H9 (cell line): ENCODE results near the gene GHR. TPM values are rescaled to one million over a fixed set of nuclear protein-coding genes. Genes with fewer than 3 reads are reported as not detected.

Experiments
- DNase-seq: peaks from one replicate; pipeline ENCODE4 v3.0.0-alpha.2; 2017
- H2AFZ ChIP-seq: one replicate; pipeline ENCODE4 v1.6.1; 2013; ENCODE audit warnings: mild to moderate bottlenecking, low read length, control low read depth, moderate library complexity
- H2AK5ac ChIP-seq: 2 replicates; pipeline ENCODE4 v1.6.1; 2013; ENCODE audit warnings: low read length, control low read depth, mixed read lengths; ENCODE audit not compliant: insufficient read length
- H2BK120ac ChIP-seq: one replicate; pipeline ENCODE4 v1.6.1; 2013; ENCODE audit warnings: low read depth, mild to moderate bottlenecking, low read length, control low read depth, inconsistent platforms; ENCODE audit not compliant: poor library complexity, severe bottlenecking
- H2BK12ac ChIP-seq: 2 replicates; pipeline ENCODE4 v1.6.1; 2013; ENCODE audit warnings: low read length, control low read depth, mixed read lengths, low read depth; ENCODE audit not compliant: insufficient read length
- H2BK15ac ChIP-seq: 2 replicates; pipeline ENCODE4 v1.6.1; 2013; ENCODE audit warnings: low read depth, low read length, control low read depth
- H2BK20ac ChIP-seq: one replicate; pipeline ENCODE4 v1.6.1; 2013; ENCODE audit warnings: low read depth, mild to moderate bottlenecking, low read length, control low read depth, inconsistent platforms; ENCODE audit not compliant: poor library complexity, severe bottlenecking
- H2BK5ac ChIP-seq: 2 replicates; pipeline ENCODE4 v1.6.1; 2013; ENCODE audit warnings: low read length, control low read depth, mixed read lengths; ENCODE audit not compliant: insufficient read length
- H3K14ac ChIP-seq: 2 replicates; pipeline ENCODE4 v1.6.1; 2013; ENCODE audit warnings: low read length, control low read depth; ENCODE audit not compliant: insufficient read depth
- H3K18ac ChIP-seq: 2 replicates; pipeline ENCODE4 v1.6.1; 2013; ENCODE audit warnings: low read depth, mild to moderate bottlenecking, mixed read lengths, low read length, control low read depth; ENCODE audit not compliant: insufficient read length
- H3K23ac ChIP-seq: 2 replicates; pipeline ENCODE4 v1.6.1; 2013; ENCODE audit warnings: low read length, control low read depth, mixed read lengths, low read depth; ENCODE audit not compliant: insufficient read length
- H3K23me2 ChIP-seq: 2 replicates; pipeline ENCODE4 v1.6.1; 2013; ENCODE audit warnings: low read depth, mild to moderate bottlenecking, mixed read lengths, low read length, control low read depth; ENCODE audit not compliant: insufficient read length, poor library complexity, severe bottlenecking
- H3K27ac ChIP-seq: 2 replicates; pipeline ENCODE4 v1.5.1; 2013; ENCODE audit warnings: low read length, control low read depth, mixed read lengths, low read depth; ENCODE audit not compliant: insufficient read length
- H3K27me3 ChIP-seq: 2 replicates; pipeline ENCODE4 v1.6.1; 2013; ENCODE audit warnings: low read length, control low read depth, inconsistent platforms; ENCODE audit not compliant: insufficient read depth
- H3K4ac ChIP-seq: 2 replicates; pipeline ENCODE4 v1.6.1; 2013; ENCODE audit warnings: low read depth, mild to moderate bottlenecking, control low read depth, inconsistent platforms, low read length, moderate library complexity
- H3K4me1 ChIP-seq: 2 replicates; pipeline ENCODE4 v1.6.1; 2013; ENCODE audit warnings: low read length, control low read depth, inconsistent platforms; ENCODE audit not compliant: insufficient read depth
- H3K4me2 ChIP-seq: 2 replicates; pipeline ENCODE4 v1.6.1; 2013; ENCODE audit warnings: low read length, control low read depth, mixed read lengths; ENCODE audit not compliant: insufficient read length, insufficient read depth
- H3K56ac ChIP-seq: 2 replicates; pipeline ENCODE4 v1.6.1; 2013; ENCODE audit warnings: low read depth, mild to moderate bottlenecking, mixed read lengths, low read length, control low read depth; ENCODE audit not compliant: insufficient read length
- H3K79me1 ChIP-seq: 2 replicates; pipeline ENCODE4 v1.6.1; 2013; ENCODE audit warnings: low read depth, mild to moderate bottlenecking, moderate library complexity, low read length, control low read depth, inconsistent platforms; ENCODE audit not compliant: insufficient read depth, poor library complexity, severe bottlenecking
- H3K79me2 ChIP-seq: 2 replicates; pipeline ENCODE4 v1.6.1; 2013; ENCODE audit warnings: low read length, control low read depth, inconsistent platforms; ENCODE audit not compliant: insufficient read depth
- H3K9ac ChIP-seq: 2 replicates; pipeline ENCODE4 v1.6.1; 2013; ENCODE audit warnings: low read length, control low read depth, mixed read lengths; ENCODE audit not compliant: insufficient read length; ENCODE audit errors: extremely low read depth
- H3K9me3 ChIP-seq: one replicate; pipeline ENCODE4 v1.6.1; 2013; ENCODE audit warnings: low read depth, low read length, inconsistent platforms; ENCODE audit not compliant: control insufficient read depth
- H3T11ph ChIP-seq: one replicate; pipeline ENCODE4 v1.6.1; 2013; ENCODE audit warnings: mild to moderate bottlenecking, low read length, control low read depth, inconsistent platforms
- H4K20me1 ChIP-seq: one replicate; pipeline ENCODE4 v1.6.1; 2013; ENCODE audit not compliant: control insufficient read depth, insufficient read length, insufficient read depth
- H4K5ac ChIP-seq: 2 replicates; pipeline ENCODE4 v1.6.1; 2013; ENCODE audit warnings: low read depth, mild to moderate bottlenecking, mixed read lengths, low read length, control low read depth; ENCODE audit not compliant: insufficient read length
- H4K8ac ChIP-seq: replicated peaks from 2 replicates; pipeline ENCODE4 v1.6.1; 2013; ENCODE audit warnings: low read length, control low read depth, mixed read lengths, low read depth; ENCODE audit not compliant: insufficient read length
- H4K91ac ChIP-seq: 2 replicates; pipeline ENCODE4 v1.6.1; 2013; ENCODE audit warnings: low read depth, mild to moderate bottlenecking, moderate library complexity, mixed read lengths, low read length, control low read depth; ENCODE audit not compliant: insufficient read length
- H3K27ac Mint-ChIP-seq, 3 experiments: 2 replicates in 2 of 3; 3 replicates in 1 of 3; pipeline ENCODE4 v1.8.0; 2020 to 2021; ENCODE audit warnings: mixed read lengths in 3 of 3, mild to moderate bottlenecking in 1 of 3, moderate library complexity in 1 of 3
- H3K27me3 Mint-ChIP-seq: 2 replicates; pipeline ENCODE4 v1.8.0; 2021; ENCODE audit warnings: low read depth, mild to moderate bottlenecking, moderate library complexity, mixed read lengths
- H3K36me3 Mint-ChIP-seq, 3 experiments: 2 replicates in 2 of 3; 3 replicates in 1 of 3; pipeline ENCODE4 v1.8.0; 2020 to 2021; ENCODE audit warnings: low read depth in 3 of 3, mixed read lengths in 3 of 3; ENCODE audit not compliant: insufficient read depth in 1 of 3
- H3K4me1 Mint-ChIP-seq, 2 experiments: 2 replicates each; pipeline ENCODE4 v1.8.0; 2020; ENCODE audit warnings: mixed read lengths in 2 of 2
- H3K4me3 Mint-ChIP-seq, 2 experiments: 2 replicates in 1 of 2; 3 replicates in 1 of 2; pipeline ENCODE4 v1.8.0; 2020 to 2021; ENCODE audit warnings: mild to moderate bottlenecking in 2 of 2, mixed read lengths in 2 of 2, moderate library complexity in 1 of 2
- H3K9me3 Mint-ChIP-seq, 2 experiments: 2 replicates in 1 of 2; 3 replicates in 1 of 2; pipeline ENCODE4 v1.8.0; 2020; ENCODE audit warnings: mild to moderate bottlenecking in 2 of 2, mixed read lengths in 2 of 2, moderate library complexity in 1 of 2
- WGBS: extraction: QIAGEN DNeasy Blood & Tissue Kit; methylation state at CpG from one replicate; pipeline ENCODE4 v1.1.7; 2013; ENCODE audit warnings: missing lambda C conversion rate, low lambda C conversion rate, mixed read lengths; ENCODE audit not compliant: insufficient read length; ENCODE audit errors: extremely low coverage; 5-methylcytosine and 5-hydroxymethylcytosine counted together
- total RNA-seq: library from RNA; stranded (reverse); gene quantifications from 2 replicates; pipeline ENCODE4 v1.2.1, GENCODE V29; 2021
- TF ChIP-seq, protein P1 (sequence below): fragments of 200-600 bp; sonication (generic); conservative IDR thresholded peaks from 3 replicates; pipeline ENCODE4 v1.8.0; 2021; ENCODE audit warnings: antibody characterized with exemption, mild to moderate bottlenecking

The GHR gene
- total RNA-seq, 1 experiment from 2014 or later = 0.20 TPM

DNA sequence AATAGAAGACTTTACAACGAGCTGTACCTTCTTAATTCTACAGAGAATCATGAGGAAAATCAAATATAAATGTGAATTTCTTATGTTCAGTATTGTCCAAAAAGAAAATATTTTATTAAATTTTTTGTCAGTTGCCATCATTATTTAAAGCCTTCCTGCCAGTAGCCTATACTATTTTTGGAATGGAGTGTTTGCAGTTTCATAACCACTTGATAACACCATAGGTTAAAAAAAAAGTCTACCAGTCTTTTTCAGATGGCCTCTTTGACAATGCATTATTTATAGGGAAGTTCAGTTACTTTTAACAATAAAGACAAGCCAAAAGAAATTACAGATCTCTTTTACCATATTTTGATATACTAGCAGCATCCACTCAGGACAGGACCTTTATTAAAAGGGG is 253.1 kb downstream of the GHR start:
- WGBS = no CpG with 5 or more reads among the region's 1 CpG

More for the DNA sequence above, 253.1 kb downstream of the GHR start:
- Histone ChIP-seq H2BK120ac (no peak overlapping the region), H3K27ac (no peak overlapping the region), H2AFZ (no peak overlapping the region), H3K4me1 (no peaks in the 10 kb centered on the region), H2BK5ac (no peak overlapping the region), H3K79me2 (no peaks in the 10 kb centered on the region), H3K4me2 (no peak overlapping the region), H3K27me3 (no peaks in the 10 kb centered on the region), H2BK15ac (no peak overlapping the region), H3K14ac (no peak overlapping the region), H2BK20ac (no peak overlapping the region), H3K79me1 (no peaks in the 10 kb centered on the region), H4K5ac (no peak overlapping the region), H3K23me2 (no peaks in the 10 kb centered on the region), H4K91ac (no peak overlapping the region), H2BK12ac (no peak overlapping the region), H3K9me3 (no peaks in the 10 kb centered on the region), H4K20me1 (no peaks in the 10 kb centered on the region), H3K23ac (no peak overlapping the region), H3K56ac (no peak overlapping the region), H3T11ph (no peak overlapping the region), H2AK5ac (no peak overlapping the region), H4K8ac (no peak overlapping the region), H3K4ac (no peak overlapping the region), H3K9ac (no peak overlapping the region), H3K18ac (no peak overlapping the region)
- no peak for DNase-seq
- Mint-ChIP-seq H3K27ac (no peak overlapping the region), H3K27me3 (no peaks in the 10 kb centered on the region), H3K4me1 (no peaks in the 10 kb centered on the region), H3K4me3 (no peak overlapping the region), H3K36me3 (peaks cover 0 to 6% (median 0%) of the 10 kb centered on the region in 3 experiments; a peak in 3 of 7 replicates), H3K9me3 (peaks cover 12 to 17% of the 10 kb centered on the region in 2 experiments)
- TF ChIP-seq, protein P1, sequence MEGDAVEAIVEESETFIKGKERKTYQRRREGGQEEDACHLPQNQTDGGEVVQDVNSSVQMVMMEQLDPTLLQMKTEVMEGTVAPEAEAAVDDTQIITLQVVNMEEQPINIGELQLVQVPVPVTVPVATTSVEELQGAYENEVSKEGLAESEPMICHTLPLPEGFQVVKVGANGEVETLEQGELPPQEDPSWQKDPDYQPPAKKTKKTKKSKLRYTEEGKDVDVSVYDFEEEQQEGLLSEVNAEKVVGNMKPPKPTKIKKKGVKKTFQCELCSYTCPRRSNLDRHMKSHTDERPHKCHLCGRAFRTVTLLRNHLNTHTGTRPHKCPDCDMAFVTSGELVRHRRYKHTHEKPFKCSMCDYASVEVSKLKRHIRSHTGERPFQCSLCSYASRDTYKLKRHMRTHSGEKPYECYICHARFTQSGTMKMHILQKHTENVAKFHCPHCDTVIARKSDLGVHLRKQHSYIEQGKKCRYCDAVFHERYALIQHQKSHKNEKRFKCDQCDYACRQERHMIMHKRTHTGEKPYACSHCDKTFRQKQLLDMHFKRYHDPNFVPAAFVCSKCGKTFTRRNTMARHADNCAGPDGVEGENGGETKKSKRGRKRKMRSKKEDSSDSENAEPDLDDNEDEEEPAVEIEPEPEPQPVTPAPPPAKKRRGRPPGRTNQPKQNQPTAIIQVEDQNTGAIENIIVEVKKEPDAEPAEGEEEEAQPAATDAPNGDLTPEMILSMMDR = no peak
